ENCODE measurements around the gene LPGAT1.

- no peak for TF ChIP-seq POLR2A (IDR thresholded peaks at IDR 0.05; ENCODE audit: low read depth, low read length)
- no peak for TF ChIP-seq TAF1 (IDR thresholded peaks at IDR 0.05; ENCODE audit: low read depth, low read length)
These were observed 117.3 kb downstream of the LPGAT1 start for GRCh38 chr1:211713231-211713630.

Measured in GM12891 (cell line).